K562 (cell line): ENCODE results near the gene PARD6B. TPM values are rescaled to one million over a fixed set of nuclear protein-coding genes. Genes with fewer than 3 reads are reported as not detected.

Experiments
- ATAC-seq: fragments of 200-7000 bp; cut with Tn5 transposase; 3 replicates; pipeline ENCODE4 v1.9.1; 2020; ENCODE audit warnings: moderate library complexity
- BruUV-seq: library from RNA; stranded (reverse); fragments of 400-500 nt; replicated peaks from 2 replicates; lab custom pipeline; 2021; lab: Mats Ljungman, UMichigan
- CTCF ChIA-PET: fragments of 300-600 bp; formaldehyde crosslinking; extraction: SDS; loops from one replicate; lab custom pipeline; 2021; ENCODE audit warnings: low intra/inter-chr PET ratio; lab: Yijun Ruan, JAX
- POLR2A ChIA-PET: fragments of 300-600, 350-650 bp; sonication (Branson Sonifier 250); formaldehyde crosslinking; extraction: SDS; loops from one replicate; lab custom pipeline; 2021; ENCODE audit warnings: antibody characterized with exemption, inconsistent platforms; lab: Yijun Ruan, JAX
- DNase-seq, 4 experiments: peaks; one replicate each; pipeline versions ENCODE4 v3.0.0 to v3.0.0-alpha.2; 2011 to 2018; ENCODE audit warnings: low spot score in 3 of 4, mixed read lengths in 3 of 4; ENCODE audit errors: extremely low read depth in 1 of 4
- FAIRE-seq: peaks from 2 replicates; lab custom pipeline; 2011; peaks lifted over from hg19 to GRCh38; lab: Jason Lieb, UNC
- H2AFZ ChIP-seq: 2 replicates; pipeline ENCODE4 v1.6.0; 2011; ENCODE audit warnings: low read depth, low read length, control low read depth, inconsistent platforms
- H3K27ac ChIP-seq: fragments of 200-600 bp; 3 replicates; pipeline ENCODE4 v1.8.0; 2011; ENCODE audit warnings: low read depth, mild to moderate bottlenecking, control low read depth, inconsistent platforms, low read length, moderate library complexity, mixed read lengths; ENCODE audit errors: extremely low read depth
- H3K27me3 ChIP-seq, 2 experiments: fragments of 300-600 bp in 1 of 2; 2 replicates in 1 of 2; 3 replicates in 1 of 2; pipeline versions ENCODE4 v1.6.0 to v1.8.0; 2011; ENCODE audit warnings: inconsistent platforms in 2 of 2, low read length in 2 of 2, mild to moderate bottlenecking in 1 of 2, mixed read lengths in 1 of 2, moderate library complexity in 1 of 2; ENCODE audit not compliant: control insufficient read depth in 2 of 2, insufficient read depth in 2 of 2
- H3K36me3 ChIP-seq: fragments of 300-600 bp; 3 replicates; pipeline ENCODE4 v1.8.0; 2011; ENCODE audit warnings: mild to moderate bottlenecking, low read length, inconsistent platforms; ENCODE audit not compliant: control insufficient read depth, insufficient read depth
- H3K4me1 ChIP-seq, 2 experiments: fragments of 200-600 bp in 1 of 2; replicated peaks in 1 of 2; 2 replicates in 1 of 2; 3 replicates in 1 of 2; pipeline versions ENCODE4 v1.5.1 to v1.8.0; 2011; ENCODE audit warnings: inconsistent platforms in 2 of 2, low read length in 2 of 2, mild to moderate bottlenecking in 1 of 2, mixed read lengths in 1 of 2, moderate library complexity in 1 of 2; ENCODE audit not compliant: control insufficient read depth in 2 of 2, insufficient read depth in 2 of 2
- H3K4me2 ChIP-seq: 2 replicates; pipeline ENCODE4 v1.6.1; 2011; ENCODE audit warnings: low read length, control low read depth, inconsistent platforms, mixed read lengths; ENCODE audit not compliant: insufficient read depth
- H3K4me3 ChIP-seq: fragments of 200-600 bp; sonication (generic), shearing (Covaris generic); 2 replicates; pipeline ENCODE4 v1.5.1; 2016; ENCODE audit warnings: control low read depth, inconsistent platforms
- H3K79me2 ChIP-seq: fragments of 200-600 bp; 3 replicates; pipeline ENCODE4 v1.8.0; 2011; ENCODE audit warnings: low read length, inconsistent platforms; ENCODE audit not compliant: control insufficient read depth, insufficient read depth
- H3K9ac ChIP-seq, 2 experiments: 2 replicates each; pipeline versions ENCODE4 v1.6.0 to v1.6.1; 2011; ENCODE audit warnings: low read depth in 2 of 2, low read length in 2 of 2, control low read depth in 1 of 2, inconsistent platforms in 1 of 2, mild to moderate bottlenecking in 1 of 2, mixed read lengths in 1 of 2; ENCODE audit not compliant: insufficient read depth in 1 of 2
- H3K9me1 ChIP-seq: one replicate; pipeline ENCODE4 v1.6.0; 2011; ENCODE audit warnings: inconsistent platforms, mild to moderate bottlenecking, low read length, moderate library complexity; ENCODE audit not compliant: control insufficient read depth, insufficient read depth
- H3K9me3 ChIP-seq: replicated peaks from 2 replicates; pipeline ENCODE4 v1.5.1; 2011; ENCODE audit warnings: low read depth, low read length, inconsistent platforms; ENCODE audit not compliant: control insufficient read depth, insufficient read depth
- H4K20me1 ChIP-seq: replicated peaks from 2 replicates; pipeline ENCODE4 v1.6.1; 2011; ENCODE audit warnings: low read length, inconsistent platforms, mixed read lengths; ENCODE audit not compliant: control insufficient read depth, insufficient read depth
- ATF1 ChIP-seq, 2 experiments: fragments of 450-650 bp in 1 of 2; IDR thresholded peaks; 2 replicates each; pipeline ENCODE4 v1.6.1; 2016; ENCODE audit warnings: missing compliant biosample characterization in 1 of 2, missing genetic modification characterization in 1 of 2
- BACH1 ChIP-seq: fragments of 200-800 bp; sonication (Bioruptor generic); IDR thresholded peaks from 2 replicates; pipeline ENCODE4 v1.6.1; 2016; ENCODE audit warnings: missing genetic modification characterization, missing compliant biosample characterization
- CREBBP ChIP-seq: IDR thresholded peaks from one replicate; pipeline ENCODE4 v1.6.1; 2012; ENCODE audit warnings: low read depth, mild to moderate bottlenecking, control low read depth, inconsistent platforms, low read length
- CREM ChIP-seq: IDR thresholded peaks from 2 replicates; pipeline ENCODE4 v1.6.1; 2014; ENCODE audit warnings: antibody characterized with exemption, low read depth
- DDX20 ChIP-seq: fragments of 450-650 bp; IDR thresholded peaks from 2 replicates; pipeline ENCODE4 v1.6.1; 2016; ENCODE audit warnings: missing genetic modification characterization, low read depth, mild to moderate bottlenecking, missing compliant biosample characterization, moderate library complexity
- FOSL1 ChIP-seq: fragments of 200-800 bp; sonication (Bioruptor generic); conservative IDR thresholded peaks from 2 replicates; pipeline ENCODE4 v1.6.1; 2016; ENCODE audit warnings: missing genetic modification characterization, missing compliant biosample characterization
- HDAC8 ChIP-seq: fragments of 450-650 bp; IDR thresholded peaks from 2 replicates; pipeline ENCODE4 v1.6.1; 2016; ENCODE audit warnings: mild to moderate bottlenecking, missing genetic modification characterization, moderate library complexity, missing compliant biosample characterization
- MXI1 ChIP-seq: IDR thresholded peaks from 2 replicates; pipeline ENCODE4 v1.6.1; 2011; ENCODE audit warnings: low read depth, mild to moderate bottlenecking, improper control_type of control experiment, low read length
- NFE2 ChIP-seq: IDR thresholded peaks from 2 replicates; pipeline ENCODE4 v1.6.1; 2014; ENCODE audit warnings: antibody characterized with exemption, low read depth
- PCBP1 ChIP-seq: fragments of 200-400 bp; formaldehyde crosslinking; IDR thresholded peaks from 2 replicates; pipeline ENCODE4 v1.6.1; 2018; ENCODE audit warnings: mild to moderate bottlenecking, low read depth, low read length; ENCODE audit not compliant: poor library complexity, severe bottlenecking
- WGBS: fragments of 100-300 bp; shearing (Covaris generic); methylation state at CpG from one replicate; pipeline ENCODE4 v1.1.6; 2016; ENCODE audit warnings: low coverage, mixed read lengths; ENCODE audit not compliant: insufficient coverage; ENCODE audit errors: missing lambda C conversion rate; 5-methylcytosine and 5-hydroxymethylcytosine counted together
- in situ Hi-C: fragments of 300-500 bp; cut with MboI; formaldehyde crosslinking; loops from 4 replicates; pipeline ENCODE4 v1.15.0; 2018; ENCODE audit warnings: inconsistent platforms, mixed read lengths
- intact Hi-C: fragments of 100-400 bp; cut with micrococcal nuclease; formaldehyde crosslinking; loops from 2 replicates; pipeline ENCODE4 v1.14.2; 2022
- polyA plus RNA-seq, 8 experiments: library from polyadenylated mRNA; depleted of rRNA in 4 of 8; stranded (reverse) in 5 of 8; unstranded in 3 of 8; fragments of >200 nt; fragmentation: Nextera tagmentation in 2 of 8; fragmentation: Illumina TruSeq in 1 of 8; extraction: Ambion mirVana in 2 of 8; extraction: Trizol in 1 of 8; gene quantifications; 2 replicates each; pipeline versions ENCODE4 v1.2.1 to v1.2.3, GENCODE V29; 2011 to 2014; ENCODE audit warnings: inconsistent platforms in 1 of 8, missing spikeins in 1 of 8
- total RNA-seq, 7 experiments: library from RNA; depleted of rRNA in 6 of 7; stranded (reverse); fragments of >200 nt in 6 of 7; fragmentation: Illumina TruSeq in 2 of 7; extraction: Trizol in 2 of 7; gene quantifications; 2 replicates each; pipeline versions ENCODE4 v1.2.1 to v1.2.3, GENCODE V29; 2011 to 2021; ENCODE audit warnings: low replicate concordance in 1 of 7
- TF ChIP-seq, protein P1 (sequence below): fragments of 450-650 bp; IDR thresholded peaks from 2 replicates; pipeline ENCODE4 v1.6.1; 2016; ENCODE audit warnings: low read depth
- TF ChIP-seq, protein P2 (sequence below), 2 experiments: fragments of 450-650 bp in 1 of 2; sonication (generic) in 1 of 2; formaldehyde crosslinking in 1 of 2; IDR thresholded peaks in 1 of 2; conservative IDR thresholded peaks in 1 of 2; 2 replicates each; pipeline versions ENCODE4 v1.6.1 to v1.8.1; 2016 to 2023; ENCODE audit warnings: mild to moderate bottlenecking in 2 of 2, moderate library complexity in 2 of 2, inconsistent platforms in 1 of 2, missing genetic modification reagents in 1 of 2

Gene PARD6B
- total and polyA plus RNA-seq, 9 of the 15 experiments (the other 6 are each of a cell fraction or from before 2014, with no cell fraction given): 1.7 to 12.3 (median 5.5) TPM

DNA sequence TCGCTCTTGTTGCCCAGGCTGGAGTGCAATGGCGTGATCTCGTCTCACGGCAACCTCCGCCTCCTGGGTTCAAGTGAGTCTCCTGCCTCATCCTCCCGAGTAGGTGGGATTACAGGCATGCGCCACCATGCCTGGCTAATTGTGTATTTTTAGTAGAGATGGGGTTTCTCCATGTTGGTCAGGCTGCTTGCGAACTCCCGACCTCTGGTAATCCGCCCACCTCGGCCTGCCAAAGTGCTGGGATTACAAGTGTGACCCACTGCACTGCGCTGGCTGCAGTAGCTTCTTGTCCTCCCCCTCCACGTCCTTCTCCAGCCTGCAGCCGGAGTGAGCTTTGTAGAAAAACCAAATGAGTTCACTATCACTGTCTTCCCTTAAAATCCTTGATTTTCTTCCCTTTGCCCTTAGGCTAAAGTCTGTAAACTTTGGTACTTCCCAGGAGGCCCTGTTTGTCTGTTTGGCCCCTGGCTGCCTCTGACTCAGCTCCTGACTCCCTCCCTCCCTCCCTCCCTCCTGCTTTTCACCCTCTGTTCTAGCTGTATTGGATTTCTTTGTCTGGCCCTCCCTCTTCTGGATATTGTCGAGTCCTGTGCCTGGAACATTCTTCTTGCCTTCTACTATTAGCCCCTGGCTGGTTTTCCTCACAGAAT, 12.9 kb downstream of the PARD6B start:
- ATAC-seq: peak; percentile 84
- POLR2A ChIA-PET: interaction anchor here (0.6 to 1.8 kb wide), 5 partner anchors 11 to 632 kb away, joined by 3 to 10 read pairs (median 3); partner anchors contain the start of gene RIPOR3
- in situ Hi-C loops (no loop called here), intact Hi-C loops (loop anchor here (1.0 to 5.0 kb wide), 3 partner anchors 44 to 117 kb away; no protein-coding TSS in a partner anchor)
- peak; percentile 96 for FAIRE-seq
- WGBS: 43% methylated on average over 14 of the region's 15 CpGs
- no peaks in the 10 kb centered on the region for H3K27me3 ChIP-seq
- no peak overlapping the region for H3K4me3 ChIP-seq
- DNase-seq: peak; percentile 52 to 85 (median 67)
- BruUV-seq: no TSS peak
- peaks cover 30 to 31% of the 10 kb centered on the region in 2 experiments for H3K4me1 ChIP-seq
- peak overlapping the region; percentile 52; the same call in 1 of the 2 replicates for H2AFZ ChIP-seq
- H3K36me3 ChIP-seq: peaks cover 56% of the 10 kb centered on the region
- peak overlapping the region; percentile 25 to 85; a peak in 3 of 4 replicates for H3K9ac ChIP-seq
- CTCF ChIA-PET: interaction anchor here (0.6 to 3.0 kb wide), 4 partner anchors 81 to 118 kb away, joined by 3 to 12 read pairs (median 6); no protein-coding TSS in a partner anchor
- peaks cover 68% of the 10 kb centered on the region for H3K79me2 ChIP-seq
- H3K4me2 ChIP-seq: peak overlapping the region; percentile 66
- H3K9me1 ChIP-seq: no peaks in the 10 kb centered on the region
- H3K27ac ChIP-seq: peak overlapping the region; percentile 81
- H3K9me3 ChIP-seq: no peaks in the 10 kb centered on the region
- H4K20me1 ChIP-seq: no peaks in the 10 kb centered on the region; the same call in 1 of the 2 replicates
- no peak for TF ChIP-seq PCBP1
- TF ChIP-seq, protein P1, sequence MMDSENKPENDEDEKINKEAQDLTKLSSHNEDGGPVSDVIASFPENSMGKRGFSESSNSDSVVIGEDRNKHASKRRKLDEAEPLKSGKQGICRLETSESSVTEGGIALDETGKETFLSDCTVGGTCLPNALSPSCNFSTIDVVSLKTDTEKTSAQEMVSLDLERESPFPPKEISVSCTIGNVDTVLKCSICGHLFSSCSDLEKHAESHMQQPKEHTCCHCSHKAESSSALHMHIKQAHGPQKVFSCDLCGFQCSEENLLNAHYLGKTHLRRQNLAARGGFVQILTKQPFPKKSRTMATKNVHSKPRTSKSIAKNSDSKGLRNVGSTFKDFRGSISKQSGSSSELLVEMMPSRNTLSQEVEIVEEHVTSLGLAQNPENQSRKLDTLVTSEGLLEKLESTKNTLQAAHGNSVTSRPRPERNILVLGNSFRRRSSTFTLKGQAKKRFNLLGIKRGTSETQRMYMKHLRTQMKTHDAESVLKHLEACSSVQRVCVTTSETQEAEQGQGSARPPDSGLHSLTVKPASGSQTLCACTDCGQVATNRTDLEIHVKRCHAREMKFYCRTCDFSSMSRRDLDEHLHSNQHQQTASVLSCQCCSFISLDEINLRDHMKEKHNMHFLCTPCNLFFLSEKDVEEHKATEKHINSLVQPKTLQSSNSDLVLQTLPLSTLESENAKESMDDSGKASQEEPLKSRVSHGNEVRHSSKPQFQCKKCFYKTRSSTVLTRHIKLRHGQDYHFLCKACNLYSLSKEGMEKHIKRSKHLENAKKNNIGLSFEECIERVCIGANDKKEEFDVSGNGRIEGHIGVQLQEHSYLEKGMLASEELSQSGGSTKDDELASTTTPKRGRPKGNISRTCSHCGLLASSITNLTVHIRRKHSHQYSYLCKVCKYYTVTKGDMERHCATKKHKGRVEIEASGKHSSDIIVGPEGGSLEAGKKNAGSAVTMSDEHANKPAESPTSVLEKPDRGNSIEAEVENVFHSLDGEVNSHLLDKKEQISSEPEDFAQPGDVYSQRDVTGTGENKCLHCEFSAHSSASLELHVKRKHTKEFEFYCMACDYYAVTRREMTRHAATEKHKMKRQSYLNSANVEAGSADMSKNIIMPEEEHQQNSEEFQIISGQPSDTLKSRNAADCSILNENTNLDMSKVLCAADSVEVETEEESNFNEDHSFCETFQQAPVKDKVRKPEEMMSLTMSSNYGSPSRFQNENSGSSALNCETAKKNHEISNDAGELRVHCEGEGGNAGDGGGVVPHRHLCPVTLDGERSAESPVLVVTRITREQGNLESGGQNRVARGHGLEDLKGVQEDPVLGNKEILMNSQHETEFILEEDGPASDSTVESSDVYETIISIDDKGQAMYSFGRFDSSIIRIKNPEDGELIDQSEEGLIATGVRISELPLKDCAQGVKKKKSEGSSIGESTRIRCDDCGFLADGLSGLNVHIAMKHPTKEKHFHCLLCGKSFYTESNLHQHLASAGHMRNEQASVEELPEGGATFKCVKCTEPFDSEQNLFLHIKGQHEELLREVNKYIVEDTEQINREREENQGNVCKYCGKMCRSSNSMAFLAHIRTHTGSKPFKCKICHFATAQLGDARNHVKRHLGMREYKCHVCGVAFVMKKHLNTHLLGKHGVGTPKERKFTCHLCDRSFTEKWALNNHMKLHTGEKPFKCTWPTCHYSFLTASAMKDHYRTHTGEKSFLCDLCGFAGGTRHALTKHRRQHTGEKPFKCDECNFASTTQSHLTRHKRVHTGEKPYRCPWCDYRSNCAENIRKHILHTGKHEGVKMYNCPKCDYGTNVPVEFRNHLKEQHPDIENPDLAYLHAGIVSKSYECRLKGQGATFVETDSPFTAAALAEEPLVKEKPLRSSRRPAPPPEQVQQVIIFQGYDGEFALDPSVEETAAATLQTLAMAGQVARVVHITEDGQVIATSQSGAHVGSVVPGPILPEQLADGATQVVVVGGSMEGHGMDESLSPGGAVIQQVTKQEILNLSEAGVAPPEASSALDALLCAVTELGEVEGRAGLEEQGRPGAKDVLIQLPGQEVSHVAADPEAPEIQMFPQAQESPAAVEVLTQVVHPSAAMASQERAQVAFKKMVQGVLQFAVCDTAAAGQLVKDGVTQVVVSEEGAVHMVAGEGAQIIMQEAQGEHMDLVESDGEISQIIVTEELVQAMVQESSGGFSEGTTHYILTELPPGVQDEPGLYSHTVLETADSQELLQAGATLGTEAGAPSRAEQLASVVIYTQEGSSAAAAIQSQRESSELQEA: no peak
- TF ChIP-seq DDX20 (tag): no peak
- TF ChIP-seq CREBBP: no peak
- TF ChIP-seq CREM: peak; percentile 6; the same call in 1 of the 2 replicates
- TF ChIP-seq NFE2: 0 out of 2 replicates have a peak, but pooled peaks have one; percentile 20
- TF ChIP-seq ATF1 (CRISPR knock-in tag; IDR thresholded peaks at IDR 0.05): no peak
- no peak for TF ChIP-seq ATF1 (tag; IDR thresholded peaks at IDR 0.05)
- TF ChIP-seq, protein P2, sequence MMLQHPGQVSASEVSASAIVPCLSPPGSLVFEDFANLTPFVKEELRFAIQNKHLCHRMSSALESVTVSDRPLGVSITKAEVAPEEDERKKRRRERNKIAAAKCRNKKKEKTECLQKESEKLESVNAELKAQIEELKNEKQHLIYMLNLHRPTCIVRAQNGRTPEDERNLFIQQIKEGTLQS (IDR thresholded peaks at IDR 0.05): peak; percentile 61
- TF ChIP-seq, protein P2 (CRISPR knock-in tag; conservative IDR thresholded peaks at IDR 0.05): no peak
- TF ChIP-seq BACH1 (tag): 0 out of 2 replicates have a peak, but pooled peaks have one; percentile 40
- TF ChIP-seq HDAC8 (tag): no peak
- peak; percentile 74 for TF ChIP-seq FOSL1 (tag)
- TF ChIP-seq MXI1: no peak
